ENCODE data around the gene CATSPERZ. TPM values are rescaled to one million over a fixed set of nuclear protein-coding genes. Genes with fewer than 3 reads are reported as not detected.

CATSPERZ gene
- total RNA-seq, 2 donors from 2014 or later = not detected

GRCh38 chr11:64353715-64354506 is 53.8 kb downstream of the CATSPERZ start:
- 88 to 96% methylated on average over 11 to 20 of the region's 20 CpGs for WGBS, 2 experiments (ENCODE audit: insufficient coverage in 1 of 2, insufficient read length in 1 of 2)
- Mint-ChIP-seq H3K9me3 (no peaks in the 10 kb centered on the region), H3K36me3 (ENCODE audit: low read depth) (no peaks in the 10 kb centered on the region), H3K27ac (no peak overlapping the region), H3K4me3 (no peak overlapping the region), H3K27me3 (ENCODE audit: insufficient read depth) (no peaks in the 10 kb centered on the region), H3K4me1 (peaks cover 7% of the 10 kb centered on the region)
- Histone ChIP-seq H3K36me3 (ENCODE audit: control insufficient read depth, insufficient read depth, low read length) (no peaks in the 10 kb centered on the region), H3K9me3 (ENCODE audit: control insufficient read depth, low read length) (no peaks in the 10 kb centered on the region), H3K4me3 (ENCODE audit: low read length) (no peak overlapping the region), H3K9ac (ENCODE audit: extremely low read depth, low read length, poor library complexity, severe bottlenecking) (no peak overlapping the region), H3K27me3 (ENCODE audit: control insufficient read depth, insufficient read depth, low read length, poor library complexity, severe bottlenecking) (no peaks in the 10 kb centered on the region), H3K27ac (ENCODE audit: low read depth, low read length) (no peak overlapping the region), H3K4me1 (ENCODE audit: control insufficient read depth, insufficient read depth, low read length) (peaks cover 7% of the 10 kb centered on the region)
- no peak for TF ChIP-seq CTCF (conservative IDR thresholded peaks at IDR 0.05)
- DNase-seq = peak; percentile 55

Small RNA genes lying within 50 kb of the gene (microRNA-seq; reads per million reads assigned to microRNA genes)
- not detected for gene MIR7155 (ENCODE audit: borderline microRNAs expressed)

Other genes with a start within 250 kb of the CATSPERZ start
- gene MACROD1, start 134.2 kb upstream of the CATSPERZ start, total RNA-seq = 10 to 100 TPM; 23.0 to 41.9 TPM
- 100 to 1,000 TPM; 230 to 257 TPM for gene STIP1, start 114.2 kb upstream of the CATSPERZ start, total RNA-seq
- 1 to 10 TPM; 4.2 to 5.3 TPM for gene FERMT3, start 93.6 kb upstream of the CATSPERZ start, total RNA-seq
- gene TRPT1, start 74.2 kb upstream of the CATSPERZ start, total RNA-seq = 10 to 100 TPM; 45.6 to 60.4 TPM
- gene NUDT22, start 74.1 kb upstream of the CATSPERZ start, total RNA-seq = 10 to 100 TPM; 54.4 to 55.9 TPM
- 10 to 100 TPM; 20.3 to 22.9 TPM for gene DNAJC4, start 69.8 kb upstream of the CATSPERZ start, total RNA-seq
- 10 to 100 TPM; 58.9 to 78.4 TPM for gene VEGFB, start 65.8 kb upstream of the CATSPERZ start, total RNA-seq
- 10 to 100 TPM; 44.6 to 53.7 TPM for gene FKBP2, start 59.3 kb upstream of the CATSPERZ start, total RNA-seq
- gene PPP1R14B, start 53.4 kb upstream of the CATSPERZ start, total RNA-seq = 100 to 1,000 TPM; 228 to 265 TPM
- 10 to 100 TPM; 75.0 to 83.2 TPM for gene PLCB3, start 48.8 kb upstream of the CATSPERZ start, total RNA-seq
- 10 to 100 TPM; 42.3 to 48.2 TPM for gene BAD, start 15.7 kb upstream of the CATSPERZ start, total RNA-seq
- gene GPR137, start 14.5 kb upstream of the CATSPERZ start, total RNA-seq = 10 to 100 TPM; 57.7 to 58.4 TPM
- not detected for gene KCNK4, start 9.1 kb upstream of the CATSPERZ start, total RNA-seq
- 10 to 100 TPM; 22.8 to 34.5 TPM for gene ESRRA, start 5.2 kb downstream of the CATSPERZ start, total RNA-seq
- gene TRMT112, start 17.2 kb downstream of the CATSPERZ start, total RNA-seq = 100 to 1,000 TPM; 265 to 352 TPM
- 100 to 1,000 TPM; 235 to 289 TPM for gene PRDX5, start 17.8 kb downstream of the CATSPERZ start, total RNA-seq
- gene CCDC88B, start 39.8 kb downstream of the CATSPERZ start, total RNA-seq = 10 to 100 TPM; 14.2 to 15.2 TPM
- 10 to 100 TPM; 13.5 to 14.5 TPM for gene RPS6KA4, start 58.8 kb downstream of the CATSPERZ start, total RNA-seq

All from endodermal cell (in vitro differentiated cells).